Measurements from ENCODE around the gene AP1G2.

AP1G2 gene

GRCh38 chr14:23605931-23606585 lies 38.5 kb upstream of the AP1G2 start:
- H3K4me3 ChIP-seq (ENCODE audit: low read depth, low read length), result no peak overlapping the region
- no peak overlapping the region for H3K27ac ChIP-seq
- H3K36me3 ChIP-seq, result no peaks in the 10 kb centered on the region
- no peak for DNase-seq
- no peak for TF ChIP-seq CTCF (IDR thresholded peaks at IDR 0.05; ENCODE audit: low read depth, low read length)
- no peaks in the 10 kb centered on the region for H3K9me3 ChIP-seq (ENCODE audit: severe bottlenecking)
- no peaks in the 10 kb centered on the region for H3K27me3 ChIP-seq (ENCODE audit: insufficient read depth, low read depth, severe bottlenecking)

GRCh38 chr14:23604675-23605170 lies 37.1 kb upstream of the AP1G2 start:
- DNase-seq, result no peak
- H3K27me3 ChIP-seq (ENCODE audit: insufficient read depth, low read depth, severe bottlenecking), result no peaks in the 10 kb centered on the region
- no peak overlapping the region for H3K4me3 ChIP-seq (ENCODE audit: low read depth, low read length)
- no peaks in the 10 kb centered on the region for H3K36me3 ChIP-seq
- TF ChIP-seq CTCF (IDR thresholded peaks at IDR 0.05; ENCODE audit: low read depth, low read length), result no peak
- H3K27ac ChIP-seq, result no peak overlapping the region
- no peaks in the 10 kb centered on the region for H3K9me3 ChIP-seq (ENCODE audit: severe bottlenecking)

GRCh38 chr14:23604148-23604547 lies 36.6 kb upstream of the AP1G2 start:
- no peaks in the 10 kb centered on the region for H3K36me3 ChIP-seq
- no peak for DNase-seq
- H3K27ac ChIP-seq, result no peak overlapping the region

GRCh38 chr14:23603103-23603502 lies 35.5 kb upstream of the AP1G2 start:
- Histone ChIP-seq H3K27me3 (ENCODE audit: insufficient read depth, low read depth, severe bottlenecking) (no peaks in the 10 kb centered on the region), H3K4me3 (ENCODE audit: low read depth, low read length) (no peak overlapping the region), H3K27ac (no peak overlapping the region), H3K9me3 (ENCODE audit: severe bottlenecking) (no peaks in the 10 kb centered on the region), H3K36me3 (no peaks in the 10 kb centered on the region)
- no peak for TF ChIP-seq CTCF (IDR thresholded peaks at IDR 0.05; ENCODE audit: low read depth, low read length)
- no peak for DNase-seq

More at GRCh38 chr14:23604148-23604547, 36.6 kb upstream of the AP1G2 start:
- Histone ChIP-seq H3K9me3 (ENCODE audit: severe bottlenecking) (no peaks in the 10 kb centered on the region), H3K4me3 (ENCODE audit: low read depth, low read length) (no peak overlapping the region), H3K27me3 (ENCODE audit: insufficient read depth, low read depth, severe bottlenecking) (no peaks in the 10 kb centered on the region)
- TF ChIP-seq CTCF (IDR thresholded peaks at IDR 0.05; ENCODE audit: low read depth, low read length), result no peak

GRCh38 chr14:23602181-23603095 lies 34.8 kb upstream of the AP1G2 start:
- Histone ChIP-seq H3K27ac (no peak overlapping the region), H3K27me3 (ENCODE audit: insufficient read depth, low read depth, severe bottlenecking) (no peaks in the 10 kb centered on the region), H3K4me3 (ENCODE audit: low read depth, low read length) (no peak overlapping the region), H3K36me3 (no peaks in the 10 kb centered on the region), H3K9me3 (ENCODE audit: severe bottlenecking) (no peaks in the 10 kb centered on the region)
- TF ChIP-seq CTCF (IDR thresholded peaks at IDR 0.05; ENCODE audit: low read depth, low read length), result no peak
- no peak for DNase-seq

Data from WERI-Rb-1 (cell line).